Vagina (tissue), 2 donors: ENCODE measurements around the gene PACS1.

Experiments
- POLR2A ChIP-seq, 2 donors: fragments of 450-650 bp; IDR thresholded peaks; one replicate each; pipeline ENCODE4 v1.6.1; 2017; ENCODE audit warnings: antibody characterized with exemption in 2 of 2, mild to moderate bottlenecking in 2 of 2, moderate library complexity in 2 of 2
- TF ChIP-seq, protein P1 (sequence below), 3 experiments: fragments of 450-650 bp in 2 of 3; fragments of 200-600 bp in 1 of 3; sonication (generic) in 1 of 3; IDR thresholded peaks; one replicate each; pipeline ENCODE4 v1.5.1; 2017 to 2019; ENCODE audit warnings: antibody characterized with exemption in 3 of 3, mild to moderate bottlenecking in 2 of 3, moderate library complexity in 2 of 3

- TF ChIP-seq, protein P1, sequence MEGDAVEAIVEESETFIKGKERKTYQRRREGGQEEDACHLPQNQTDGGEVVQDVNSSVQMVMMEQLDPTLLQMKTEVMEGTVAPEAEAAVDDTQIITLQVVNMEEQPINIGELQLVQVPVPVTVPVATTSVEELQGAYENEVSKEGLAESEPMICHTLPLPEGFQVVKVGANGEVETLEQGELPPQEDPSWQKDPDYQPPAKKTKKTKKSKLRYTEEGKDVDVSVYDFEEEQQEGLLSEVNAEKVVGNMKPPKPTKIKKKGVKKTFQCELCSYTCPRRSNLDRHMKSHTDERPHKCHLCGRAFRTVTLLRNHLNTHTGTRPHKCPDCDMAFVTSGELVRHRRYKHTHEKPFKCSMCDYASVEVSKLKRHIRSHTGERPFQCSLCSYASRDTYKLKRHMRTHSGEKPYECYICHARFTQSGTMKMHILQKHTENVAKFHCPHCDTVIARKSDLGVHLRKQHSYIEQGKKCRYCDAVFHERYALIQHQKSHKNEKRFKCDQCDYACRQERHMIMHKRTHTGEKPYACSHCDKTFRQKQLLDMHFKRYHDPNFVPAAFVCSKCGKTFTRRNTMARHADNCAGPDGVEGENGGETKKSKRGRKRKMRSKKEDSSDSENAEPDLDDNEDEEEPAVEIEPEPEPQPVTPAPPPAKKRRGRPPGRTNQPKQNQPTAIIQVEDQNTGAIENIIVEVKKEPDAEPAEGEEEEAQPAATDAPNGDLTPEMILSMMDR (IDR thresholded peaks at IDR 0.05), result peak; percentile 93 to 100 (median 99)
- no peak for TF ChIP-seq POLR2A (IDR thresholded peaks at IDR 0.05)
Observed at GRCh38 chr11:66222358-66223149, 152.5 kb downstream of the PACS1 start.
